ENCODE results near the gene ZBTB16. TPM values are rescaled to one million over a fixed set of nuclear protein-coding genes. Genes with fewer than 3 reads are reported as not detected.

The ZBTB16 gene
- total RNA-seq, 1 donor from 2014 or later: not detected

DNA sequence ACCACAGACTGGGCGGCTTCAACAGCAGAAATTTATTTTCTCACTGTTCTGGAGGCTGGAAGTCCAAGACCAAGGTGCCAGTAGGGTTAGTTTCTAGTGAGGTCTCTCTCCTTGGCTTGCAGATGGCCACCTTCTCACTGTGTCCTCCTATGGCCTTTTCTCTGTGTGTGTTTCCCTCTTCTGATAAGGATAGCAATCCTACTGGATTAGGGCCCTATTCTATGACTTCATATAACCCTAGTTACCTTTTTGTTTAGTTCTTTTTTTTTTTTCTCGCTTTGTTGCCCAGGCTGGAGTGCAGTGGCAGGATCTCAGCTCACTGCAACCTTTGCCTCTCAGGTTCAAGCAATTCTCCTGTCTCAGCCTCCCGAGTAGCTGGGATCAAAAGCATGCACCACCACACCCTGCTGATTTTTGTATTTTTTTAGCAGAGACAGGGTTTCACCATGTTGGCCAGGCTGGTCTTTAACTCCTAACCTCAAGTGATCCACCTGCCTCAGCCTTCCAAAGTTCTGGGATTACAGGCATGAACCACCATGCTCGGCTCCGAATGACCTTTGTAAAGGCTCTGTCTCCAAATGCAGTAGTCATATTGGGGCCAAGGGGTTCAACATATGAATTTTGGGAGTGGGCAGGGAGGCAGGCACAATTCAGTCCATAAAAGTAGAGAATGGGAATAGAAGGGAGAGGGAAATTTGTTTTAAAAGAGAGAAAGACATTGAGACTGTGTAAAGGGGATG, 211.2 kb downstream of the ZBTB16 start:
- no peaks in the 10 kb centered on the region for H3K36me3 Mint-ChIP-seq
- H3K4me3 Mint-ChIP-seq: no peak overlapping the region
- H3K4me1 Mint-ChIP-seq: no peaks in the 10 kb centered on the region
- TF ChIP-seq, protein P1, sequence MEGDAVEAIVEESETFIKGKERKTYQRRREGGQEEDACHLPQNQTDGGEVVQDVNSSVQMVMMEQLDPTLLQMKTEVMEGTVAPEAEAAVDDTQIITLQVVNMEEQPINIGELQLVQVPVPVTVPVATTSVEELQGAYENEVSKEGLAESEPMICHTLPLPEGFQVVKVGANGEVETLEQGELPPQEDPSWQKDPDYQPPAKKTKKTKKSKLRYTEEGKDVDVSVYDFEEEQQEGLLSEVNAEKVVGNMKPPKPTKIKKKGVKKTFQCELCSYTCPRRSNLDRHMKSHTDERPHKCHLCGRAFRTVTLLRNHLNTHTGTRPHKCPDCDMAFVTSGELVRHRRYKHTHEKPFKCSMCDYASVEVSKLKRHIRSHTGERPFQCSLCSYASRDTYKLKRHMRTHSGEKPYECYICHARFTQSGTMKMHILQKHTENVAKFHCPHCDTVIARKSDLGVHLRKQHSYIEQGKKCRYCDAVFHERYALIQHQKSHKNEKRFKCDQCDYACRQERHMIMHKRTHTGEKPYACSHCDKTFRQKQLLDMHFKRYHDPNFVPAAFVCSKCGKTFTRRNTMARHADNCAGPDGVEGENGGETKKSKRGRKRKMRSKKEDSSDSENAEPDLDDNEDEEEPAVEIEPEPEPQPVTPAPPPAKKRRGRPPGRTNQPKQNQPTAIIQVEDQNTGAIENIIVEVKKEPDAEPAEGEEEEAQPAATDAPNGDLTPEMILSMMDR (IDR thresholded peaks at IDR 0.05; ENCODE audit: unreplicated experiment): no peak
- H3K27ac Mint-ChIP-seq: no peak overlapping the region
- no peaks in the 10 kb centered on the region for H3K9me3 Mint-ChIP-seq
- peaks cover 61% of the 10 kb centered on the region for H3K27me3 Mint-ChIP-seq (ENCODE audit: low read depth)
- DNase-seq (ENCODE audit: low spot score in 2 of 2, unreplicated experiment in 2 of 2): no peak

DNA sequence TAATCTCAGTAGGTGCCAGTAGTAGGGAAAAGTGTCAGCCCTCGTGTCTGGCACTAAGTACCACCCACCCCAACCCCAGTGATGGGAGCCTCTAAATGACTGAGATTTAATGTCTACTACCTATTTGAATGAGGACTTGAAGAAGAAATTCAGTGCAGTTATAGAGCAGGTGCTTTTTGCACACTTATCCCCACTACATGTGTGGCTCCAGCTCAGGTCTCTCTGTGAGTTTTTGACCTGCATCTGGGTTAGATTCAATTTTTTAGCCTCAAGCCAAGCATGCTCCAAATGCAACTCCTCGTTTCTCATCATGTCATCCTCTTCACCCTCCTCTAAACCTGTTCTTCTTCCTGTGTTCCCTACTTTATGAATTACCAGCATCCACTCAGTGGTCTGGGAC, 211.8 kb downstream of the ZBTB16 start:
- no peak for DNase-seq (ENCODE audit: low spot score in 2 of 2, unreplicated experiment in 2 of 2)
- H3K27me3 Mint-ChIP-seq (ENCODE audit: low read depth): peaks cover 63% of the 10 kb centered on the region
- H3K4me3 Mint-ChIP-seq: no peak overlapping the region
- TF ChIP-seq, protein P1 (IDR thresholded peaks at IDR 0.05; ENCODE audit: unreplicated experiment): no peak
- H3K4me1 Mint-ChIP-seq: no peaks in the 10 kb centered on the region
- no peaks in the 10 kb centered on the region for H3K36me3 Mint-ChIP-seq
- no peak overlapping the region for H3K27ac Mint-ChIP-seq
- H3K9me3 Mint-ChIP-seq: no peaks in the 10 kb centered on the region

DNA sequence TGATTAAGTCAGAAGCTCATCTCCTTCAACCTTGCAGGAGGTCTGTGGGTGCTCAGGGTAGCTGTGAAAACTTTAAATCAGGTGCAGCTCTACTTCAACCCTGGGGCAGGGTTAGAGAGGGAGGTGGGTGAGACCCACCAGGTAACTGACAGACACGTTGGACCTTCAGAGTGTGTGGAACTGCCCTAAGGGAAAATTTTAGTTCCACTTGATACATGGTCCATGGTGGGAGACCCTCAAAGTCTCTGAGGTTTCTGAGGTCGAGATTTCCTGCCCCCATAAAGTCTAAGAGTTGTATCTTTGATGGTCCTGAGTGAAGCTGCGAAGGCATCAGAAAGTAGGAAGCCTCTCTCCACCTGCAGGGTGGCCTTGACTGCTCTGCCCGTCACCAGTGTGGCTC, 212.8 kb downstream of the ZBTB16 start:
- TF ChIP-seq, protein P1 (IDR thresholded peaks at IDR 0.05; ENCODE audit: unreplicated experiment): no peak
- no peaks in the 10 kb centered on the region for H3K4me1 Mint-ChIP-seq
- H3K27ac Mint-ChIP-seq: no peak overlapping the region
- H3K9me3 Mint-ChIP-seq: no peaks in the 10 kb centered on the region
- DNase-seq (ENCODE audit: low spot score in 2 of 2, unreplicated experiment in 2 of 2): no peak
- H3K36me3 Mint-ChIP-seq: no peaks in the 10 kb centered on the region
- H3K27me3 Mint-ChIP-seq (ENCODE audit: low read depth): peaks cover 70% of the 10 kb centered on the region
- no peak overlapping the region for H3K4me3 Mint-ChIP-seq

DNA sequence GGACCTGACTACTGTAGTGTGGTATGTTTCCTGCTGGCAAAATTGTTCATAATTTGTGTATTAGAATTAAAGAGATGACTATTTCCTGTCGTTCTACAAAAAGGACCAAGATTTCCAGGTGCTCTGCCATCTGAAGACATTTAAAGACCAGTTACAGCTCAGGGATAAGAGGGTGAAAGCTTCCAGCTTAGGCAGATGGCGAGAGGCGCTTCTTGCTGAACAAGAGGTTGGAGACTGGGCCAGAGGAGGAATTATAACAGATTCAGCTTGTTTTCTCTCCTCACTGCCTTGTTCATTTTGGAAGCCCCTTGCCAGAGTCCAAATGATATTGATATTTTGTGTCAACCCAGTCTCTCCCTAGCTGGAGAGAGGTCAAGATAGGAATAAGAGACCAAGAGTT, 213.6 kb downstream of the ZBTB16 start:
- H3K4me3 Mint-ChIP-seq: no peak overlapping the region
- H3K27me3 Mint-ChIP-seq (ENCODE audit: low read depth): peaks cover 77% of the 10 kb centered on the region
- no peak overlapping the region for H3K27ac Mint-ChIP-seq
- no peak for DNase-seq (ENCODE audit: low spot score in 2 of 2, unreplicated experiment in 2 of 2)
- no peaks in the 10 kb centered on the region for H3K4me1 Mint-ChIP-seq
- no peaks in the 10 kb centered on the region for H3K9me3 Mint-ChIP-seq
- TF ChIP-seq, protein P1 (IDR thresholded peaks at IDR 0.05; ENCODE audit: unreplicated experiment): no peak
- no peaks in the 10 kb centered on the region for H3K36me3 Mint-ChIP-seq

DNA sequence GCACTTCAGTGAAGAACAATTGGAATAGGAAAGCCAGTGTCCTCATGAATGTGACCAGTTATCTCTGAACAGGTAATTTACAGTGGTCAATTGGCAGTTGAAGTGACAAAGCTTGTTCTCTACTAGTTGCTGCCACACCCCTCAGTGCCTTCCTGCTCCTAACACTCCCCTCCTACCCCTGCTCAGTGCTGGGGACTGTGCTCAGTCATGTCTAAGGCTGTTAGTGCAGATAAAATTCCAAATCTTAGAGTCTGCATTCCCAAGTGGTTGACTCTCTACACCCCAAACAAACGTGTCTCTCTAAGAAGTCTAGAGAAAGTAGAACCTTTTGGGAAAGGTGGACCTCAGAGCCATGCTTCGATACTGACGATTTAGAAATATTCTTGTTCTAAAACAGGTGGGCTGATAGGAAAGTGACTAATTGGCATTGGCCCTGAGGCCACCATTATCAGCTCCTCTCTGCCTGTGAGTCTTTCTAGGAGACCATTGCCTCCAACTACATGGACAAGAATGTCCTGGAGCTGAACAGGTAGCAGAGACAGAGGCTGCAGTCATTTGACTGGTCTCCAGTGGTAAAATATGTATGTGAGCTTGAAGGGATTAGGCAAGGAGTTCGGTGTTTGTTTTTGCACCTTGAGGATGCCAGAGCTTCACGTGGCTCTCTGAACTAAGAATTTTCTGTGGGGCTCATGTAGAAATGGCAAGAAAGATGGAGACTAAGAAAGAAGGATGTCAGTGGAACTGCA, 214.6 kb downstream of the ZBTB16 start:
- H3K4me3 Mint-ChIP-seq: no peak overlapping the region
- H3K9me3 Mint-ChIP-seq: no peaks in the 10 kb centered on the region
- TF ChIP-seq, protein P1 (IDR thresholded peaks at IDR 0.05; ENCODE audit: unreplicated experiment): no peak
- no peak overlapping the region for H3K27ac Mint-ChIP-seq
- no peaks in the 10 kb centered on the region for H3K36me3 Mint-ChIP-seq
- H3K4me1 Mint-ChIP-seq: no peaks in the 10 kb centered on the region
- DNase-seq (ENCODE audit: low spot score in 2 of 2, unreplicated experiment in 2 of 2): no peak
- H3K27me3 Mint-ChIP-seq (ENCODE audit: low read depth): peaks cover 85% of the 10 kb centered on the region

Data from mesothelial cell of epicardium (in vitro differentiated cells).